Measurements from ENCODE around the gene MPP4. TPM values are rescaled to one million over a fixed set of nuclear protein-coding genes. Genes with fewer than 3 reads are reported as not detected.
A peak's percentile ranks its signal among the peaks of the same experiment; 100 is the strongest.

Gene MPP4
- total and polyA plus RNA-seq, 4 donors: 0.08 to 0.22 (median 0.15) TPM; not detected in 1

DNA sequence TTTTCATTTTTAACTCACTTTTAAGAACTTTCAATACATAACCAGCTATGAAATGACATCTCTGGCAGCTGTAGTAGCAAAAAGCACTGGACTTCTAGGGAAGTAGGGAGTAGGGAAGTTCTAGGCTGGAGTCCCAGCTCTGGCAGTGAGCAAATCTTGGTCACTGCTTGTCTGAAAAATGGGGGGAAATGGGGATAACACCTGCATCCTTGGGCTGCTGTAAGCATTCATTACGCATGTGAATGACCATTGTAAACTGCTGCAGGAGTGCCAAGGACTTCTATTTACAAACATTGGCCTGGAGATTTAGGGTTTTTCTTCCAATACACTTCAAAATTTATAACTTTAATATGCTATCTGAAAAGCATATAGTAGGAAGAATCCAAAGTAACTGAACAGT is 972 bp upstream of the MPP4 start:
- Histone ChIP-seq H3K4me3 (no peak overlapping the region), H3K27me3 (ENCODE audit: control insufficient read depth in 3 of 3, insufficient read depth in 3 of 3, low read length in 2 of 3) (no peaks in the 10 kb centered on the region), H3K4me1 (ENCODE audit: control insufficient read depth in 5 of 5, insufficient read depth in 5 of 5, low read length in 5 of 5) (peaks cover 0 to 8% (median 7%) of the 10 kb centered on the region in 5 donors), H3K9me3 (ENCODE audit: control insufficient read depth in 4 of 4, insufficient read depth in 3 of 4, low read length in 3 of 4) (no peaks in the 10 kb centered on the region), H3K36me3 (ENCODE audit: control insufficient read depth in 4 of 4, insufficient read depth in 4 of 4, low read length in 4 of 4) (peaks cover 5 to 17% (median 12%) of the 10 kb centered on the region in 4 donors), H3K27ac (ENCODE audit: low read depth in 1 of 2, low read length in 1 of 2) (no peak overlapping the region), H3K9ac (ENCODE audit: insufficient read depth in 1 of 2, low read length in 2 of 2) (no peak overlapping the region)
- DNase-seq (peak in 1 of 3 donors; percentile 3), ATAC-seq (ENCODE audit: insufficient read depth, low FRiP score) (no peak)
- 80 to 86% methylated on average over 1 of the region's 1 CpG for WGBS, 2 donors
- TF ChIP-seq, protein P1, sequence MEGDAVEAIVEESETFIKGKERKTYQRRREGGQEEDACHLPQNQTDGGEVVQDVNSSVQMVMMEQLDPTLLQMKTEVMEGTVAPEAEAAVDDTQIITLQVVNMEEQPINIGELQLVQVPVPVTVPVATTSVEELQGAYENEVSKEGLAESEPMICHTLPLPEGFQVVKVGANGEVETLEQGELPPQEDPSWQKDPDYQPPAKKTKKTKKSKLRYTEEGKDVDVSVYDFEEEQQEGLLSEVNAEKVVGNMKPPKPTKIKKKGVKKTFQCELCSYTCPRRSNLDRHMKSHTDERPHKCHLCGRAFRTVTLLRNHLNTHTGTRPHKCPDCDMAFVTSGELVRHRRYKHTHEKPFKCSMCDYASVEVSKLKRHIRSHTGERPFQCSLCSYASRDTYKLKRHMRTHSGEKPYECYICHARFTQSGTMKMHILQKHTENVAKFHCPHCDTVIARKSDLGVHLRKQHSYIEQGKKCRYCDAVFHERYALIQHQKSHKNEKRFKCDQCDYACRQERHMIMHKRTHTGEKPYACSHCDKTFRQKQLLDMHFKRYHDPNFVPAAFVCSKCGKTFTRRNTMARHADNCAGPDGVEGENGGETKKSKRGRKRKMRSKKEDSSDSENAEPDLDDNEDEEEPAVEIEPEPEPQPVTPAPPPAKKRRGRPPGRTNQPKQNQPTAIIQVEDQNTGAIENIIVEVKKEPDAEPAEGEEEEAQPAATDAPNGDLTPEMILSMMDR (IDR thresholded peaks at IDR 0.05; ENCODE audit: control extremely low read depth, extremely low read depth): no peak

DNA sequence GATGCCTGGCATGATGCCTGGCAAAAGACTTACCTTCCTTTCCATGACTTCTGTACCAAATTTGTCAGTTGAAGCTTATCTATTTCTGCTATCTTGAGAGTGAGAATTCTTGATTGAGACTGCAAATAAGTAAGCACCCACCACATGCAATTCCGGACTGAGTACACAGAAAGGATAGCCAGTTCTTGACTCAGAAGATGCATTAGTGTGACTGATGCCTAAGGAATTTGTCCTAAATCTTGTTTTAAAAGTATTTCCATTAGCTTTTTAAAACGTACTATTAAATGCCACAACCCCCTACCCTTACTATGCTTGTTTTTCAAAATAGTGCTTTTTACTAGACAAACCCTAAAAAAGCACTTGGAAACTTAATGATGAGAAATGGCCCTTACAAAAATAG is 545 bp downstream of the MPP4 start:
- no peak overlapping the region for H3K9ac ChIP-seq (ENCODE audit: insufficient read depth in 1 of 2, low read length in 2 of 2)
- peaks cover 2 to 11% (median 7%) of the 10 kb centered on the region in 4 donors for H3K36me3 ChIP-seq (ENCODE audit: control insufficient read depth in 4 of 4, insufficient read depth in 4 of 4, low read length in 4 of 4)
- peaks cover 0 to 8% (median 7%) of the 10 kb centered on the region in 5 donors for H3K4me1 ChIP-seq (ENCODE audit: control insufficient read depth in 5 of 5, insufficient read depth in 5 of 5, low read length in 5 of 5)
- no peaks in the 10 kb centered on the region for H3K27me3 ChIP-seq (ENCODE audit: control insufficient read depth in 3 of 3, insufficient read depth in 3 of 3, low read length in 2 of 3)
- ATAC-seq (ENCODE audit: insufficient read depth, low FRiP score): peak; percentile 37
- WGBS, 2 donors: 67 to 76% methylated on average over 2 of the region's 2 CpGs
- TF ChIP-seq, protein P1 (IDR thresholded peaks at IDR 0.05; ENCODE audit: control extremely low read depth, extremely low read depth): no peak
- no peak overlapping the region for H3K4me3 ChIP-seq
- H3K9me3 ChIP-seq (ENCODE audit: control insufficient read depth in 4 of 4, insufficient read depth in 3 of 4, low read length in 3 of 4): no peaks in the 10 kb centered on the region
- H3K27ac ChIP-seq (ENCODE audit: low read depth in 1 of 2, low read length in 1 of 2): peak overlapping the region in 1 of 2 donors; percentile 40
- no peak for DNase-seq

DNA sequence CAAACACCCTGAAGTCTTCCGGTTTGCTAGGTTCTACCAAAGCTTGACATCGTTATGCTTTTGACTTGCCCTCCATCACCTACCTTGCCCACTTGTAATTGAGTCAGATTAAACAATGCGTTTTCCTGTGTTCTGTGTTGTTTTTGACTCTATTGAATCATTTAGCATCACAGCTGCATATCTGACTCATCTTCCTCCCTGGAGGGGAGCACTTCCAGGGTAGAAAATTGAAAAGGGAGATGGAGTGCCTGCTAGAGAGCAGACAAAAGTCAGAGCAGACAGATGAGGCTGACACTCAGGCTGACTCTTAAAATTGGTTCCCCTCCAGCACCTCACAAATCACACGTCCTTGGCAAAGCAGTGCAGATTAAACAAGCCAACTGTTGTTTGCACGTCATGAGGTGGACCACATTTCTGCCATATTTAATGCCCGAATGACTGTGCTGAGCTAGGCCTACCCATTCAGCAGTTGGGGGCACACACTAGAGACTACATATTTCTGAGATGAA is 2.2 kb downstream of the MPP4 start:
- peaks cover 0 to 8% (median 7%) of the 10 kb centered on the region in 5 donors for H3K4me1 ChIP-seq (ENCODE audit: control insufficient read depth in 5 of 5, insufficient read depth in 5 of 5, low read length in 5 of 5)
- peak overlapping the region in 1 of 2 donors; percentile 61 for H3K27ac ChIP-seq (ENCODE audit: low read depth in 1 of 2, low read length in 1 of 2)
- H3K36me3 ChIP-seq (ENCODE audit: control insufficient read depth in 4 of 4, insufficient read depth in 4 of 4, low read length in 4 of 4): peaks cover 2 to 8% (median 5%) of the 10 kb centered on the region in 4 donors
- no peaks in the 10 kb centered on the region for H3K9me3 ChIP-seq (ENCODE audit: control insufficient read depth in 4 of 4, insufficient read depth in 3 of 4, low read length in 3 of 4)
- TF ChIP-seq, protein P1 (IDR thresholded peaks at IDR 0.05; ENCODE audit: control extremely low read depth, extremely low read depth): no peak
- H3K27me3 ChIP-seq (ENCODE audit: control insufficient read depth in 3 of 3, insufficient read depth in 3 of 3, low read length in 2 of 3): no peaks in the 10 kb centered on the region
- 67 to 78% methylated on average over 6 of the region's 6 CpGs for WGBS, 2 donors
- ATAC-seq (ENCODE audit: insufficient read depth, low FRiP score) (no peak), DNase-seq (peak in 1 of 3 donors; percentile 4)
- H3K4me3 ChIP-seq: no peak overlapping the region
- H3K9ac ChIP-seq (ENCODE audit: insufficient read depth in 1 of 2, low read length in 2 of 2): no peak overlapping the region

DNA sequence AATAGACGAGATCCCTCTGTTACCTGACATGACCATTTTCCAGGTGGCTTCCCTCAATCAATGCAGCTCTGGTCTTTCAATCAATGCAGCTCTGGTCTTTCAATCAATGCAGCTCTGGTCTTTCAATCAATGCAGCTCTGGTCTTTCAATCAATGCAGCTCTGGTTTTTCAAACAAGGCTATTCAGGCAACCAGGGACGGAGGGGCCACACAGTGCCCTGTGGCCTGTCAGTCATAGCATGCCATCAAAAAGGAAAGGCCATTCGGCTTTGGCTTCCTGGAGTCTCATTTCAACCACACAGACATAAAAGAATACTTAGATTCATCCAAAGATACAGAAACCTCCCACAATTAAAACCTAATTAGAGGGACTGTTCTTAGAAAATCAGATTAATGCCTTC is 13.3 kb downstream of the MPP4 start:
- Histone ChIP-seq H3K27ac (ENCODE audit: low read depth in 1 of 2, low read length in 1 of 2) (no peak overlapping the region), H3K27me3 (ENCODE audit: control insufficient read depth in 3 of 3, insufficient read depth in 3 of 3, low read length in 2 of 3) (peaks cover 0 to 3% (median 2%) of the 10 kb centered on the region in 3 donors), H3K36me3 (ENCODE audit: control insufficient read depth in 4 of 4, insufficient read depth in 4 of 4, low read length in 4 of 4) (no peaks in the 10 kb centered on the region), H3K9me3 (ENCODE audit: control insufficient read depth in 4 of 4, insufficient read depth in 3 of 4, low read length in 3 of 4) (no peaks in the 10 kb centered on the region), H3K4me1 (ENCODE audit: control insufficient read depth in 5 of 5, insufficient read depth in 5 of 5, low read length in 5 of 5) (no peaks in the 10 kb centered on the region), H3K9ac (ENCODE audit: insufficient read depth in 1 of 2, low read length in 2 of 2) (no peak overlapping the region), H3K4me3 (no peak overlapping the region)
- TF ChIP-seq, protein P1 (IDR thresholded peaks at IDR 0.05; ENCODE audit: control extremely low read depth, extremely low read depth): no peak
- no peak for DNase-seq
- WGBS, 2 donors: 87 to 99% methylated on average over 3 of the region's 3 CpGs
- ATAC-seq (ENCODE audit: insufficient read depth, low FRiP score): no peak

Data from lung (tissue), 12 donors.